Measurements from ENCODE around the gene ASPDH. TPM values are rescaled to one million over a fixed set of nuclear protein-coding genes. Genes with fewer than 3 reads are reported as not detected.

The ASPDH gene
- total and polyA plus RNA-seq, 2 of the 4 experiments (the other 2 are of a cell fraction): not detected

DNA sequence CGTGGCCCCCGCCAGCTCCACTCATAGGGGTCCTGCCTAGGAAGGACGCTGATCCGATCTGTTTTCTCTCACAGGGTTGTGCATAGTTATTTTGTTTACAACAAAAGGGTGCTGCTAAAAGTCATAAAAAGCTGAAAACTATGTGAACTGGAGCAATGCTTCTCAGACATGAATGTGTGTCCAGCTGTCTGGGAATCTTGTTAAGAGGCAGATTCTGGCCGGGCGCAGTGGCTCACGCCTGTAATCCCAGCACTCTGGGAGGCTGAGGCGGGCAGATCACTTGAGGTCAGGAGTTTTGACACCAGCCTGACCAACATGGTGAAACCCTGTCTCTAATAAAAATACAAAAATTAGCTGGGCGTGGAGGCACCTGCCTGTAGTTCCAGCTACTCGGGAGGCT is 45.9 kb upstream of the ASPDH start:
- intact Hi-C loops (cut with micrococcal nuclease): no loop called here
- Histone ChIP-seq H4K8ac (ENCODE audit: low read depth in 2 of 2, low read length in 2 of 2) (no peak overlapping the region), H3K4ac (ENCODE audit: low read depth, low read length) (no peak overlapping the region), H2BK120ac (ENCODE audit: low read depth, low read length) (no peak overlapping the region), H3K9me1 (ENCODE audit: insufficient read depth, low read length) (no peaks in the 10 kb centered on the region; the same call in 1 of the 2 replicates), H3K23ac (ENCODE audit: low read depth, low read length) (no peak overlapping the region), H3K27ac (ENCODE audit: insufficient read depth, low read length) (no peak overlapping the region), H3K4me3 (ENCODE audit: insufficient read depth, low read depth, low read length) (no peak overlapping the region), H3K56ac (ENCODE audit: extremely low read depth, insufficient read depth, low read length) (no peak overlapping the region), H3K4me2 (ENCODE audit: low read depth, low read length) (no peak overlapping the region), H3K36me3 (ENCODE audit: control insufficient read depth, insufficient read depth, low read length) (no peaks in the 10 kb centered on the region), H2BK5ac (ENCODE audit: low read depth, low read length, poor library complexity, severe bottlenecking) (no peak overlapping the region), H2AK5ac (ENCODE audit: low read depth, low read length) (no peak overlapping the region), H3K27me3 (ENCODE audit: control insufficient read depth, insufficient read depth, low read length) (peaks cover 25% of the 10 kb centered on the region), H3K79me1 (ENCODE audit: low read depth in 1 of 2, low read length in 2 of 2) (no peaks in the 10 kb centered on the region), H3K4me1 (ENCODE audit: control insufficient read depth, insufficient read depth, low read length) (no peaks in the 10 kb centered on the region), H3K9me3 (ENCODE audit: control insufficient read depth, insufficient read depth, low read length) (no peaks in the 10 kb centered on the region), H3K14ac (replicated peaks; ENCODE audit: low read depth, low read length) (no peak overlapping the region), H3K18ac (ENCODE audit: low read depth, low read length) (no peak overlapping the region), H2AFZ (replicated peaks; ENCODE audit: low read length, poor library complexity) (no peak overlapping the region), H2BK20ac (ENCODE audit: low read depth, low read length) (no peak overlapping the region), H3K9ac (ENCODE audit: low read depth, low read length) (no peak overlapping the region), H4K91ac (ENCODE audit: insufficient read depth, low read depth, low read length) (no peak overlapping the region), H2AK9ac (replicated peaks; ENCODE audit: low read depth, low read length, poor library complexity) (no peak overlapping the region), H4K20me1 (ENCODE audit: insufficient read depth, low read length) (no peaks in the 10 kb centered on the region), H4K5ac (ENCODE audit: low read depth, low read length) (no peak overlapping the region), H2BK15ac (ENCODE audit: low read depth, low read length) (no peak overlapping the region)
- BruUV-seq (replicated peaks): no TSS peak
- DNase-seq: no peak
- no peak for ATAC-seq (ENCODE audit: low read depth)
- ChIA-PET POLR2A (ENCODE audit: unreplicated experiment) (no interaction called here), CTCF (no interaction called here)
- in situ Hi-C loops (cut with MboI; ENCODE audit: low sequenced_read_pairs): no loop called here
- dilution Hi-C loops (cut with HindIII; ENCODE audit: low sequenced_read_pairs, unreplicated experiment): no loop called here
- TF ChIP-seq RAD21 (IDR thresholded peaks at IDR 0.05; ENCODE audit: low read length): no peak
- TF ChIP-seq FOS (IDR thresholded peaks at IDR 0.05; ENCODE audit: low read depth, low read length): no peak
- TF ChIP-seq MXI1 (IDR thresholded peaks at IDR 0.05; ENCODE audit: borderline replicate concordance, low read depth, low read length): no peak
- TF ChIP-seq POLR2A (IDR thresholded peaks at IDR 0.05; ENCODE audit: low read depth, low read length): no peak
- TF ChIP-seq CEBPB (IDR thresholded peaks at IDR 0.05; ENCODE audit: low read depth, low read length): no peak
- no peak for TF ChIP-seq BHLHE40 (IDR thresholded peaks at IDR 0.05; ENCODE audit: low read depth, low read length)
- TF ChIP-seq USF2 (IDR thresholded peaks at IDR 0.05; ENCODE audit: low read depth, low read length): no peak
- no peak for TF ChIP-seq RCOR1 (IDR thresholded peaks at IDR 0.05; ENCODE audit: insufficient replicate concordance, low read length)
- no peak for TF ChIP-seq MAZ (IDR thresholded peaks at IDR 0.05; ENCODE audit: borderline replicate concordance, low read depth, low read length)
- TF ChIP-seq SMC3 (IDR thresholded peaks at IDR 0.05; ENCODE audit: low read depth, low read length): no peak
- no peak for TF ChIP-seq MAFK (IDR thresholded peaks at IDR 0.05; ENCODE audit: low read depth, low read length)
- TF ChIP-seq, protein P1, sequence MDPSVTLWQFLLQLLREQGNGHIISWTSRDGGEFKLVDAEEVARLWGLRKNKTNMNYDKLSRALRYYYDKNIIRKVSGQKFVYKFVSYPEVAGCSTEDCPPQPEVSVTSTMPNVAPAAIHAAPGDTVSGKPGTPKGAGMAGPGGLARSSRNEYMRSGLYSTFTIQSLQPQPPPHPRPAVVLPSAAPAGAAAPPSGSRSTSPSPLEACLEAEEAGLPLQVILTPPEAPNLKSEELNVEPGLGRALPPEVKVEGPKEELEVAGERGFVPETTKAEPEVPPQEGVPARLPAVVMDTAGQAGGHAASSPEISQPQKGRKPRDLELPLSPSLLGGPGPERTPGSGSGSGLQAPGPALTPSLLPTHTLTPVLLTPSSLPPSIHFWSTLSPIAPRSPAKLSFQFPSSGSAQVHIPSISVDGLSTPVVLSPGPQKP (IDR thresholded peaks at IDR 0.05; ENCODE audit: borderline replicate concordance, low read depth, low read length): no peak
- TF ChIP-seq CHD1 (IDR thresholded peaks at IDR 0.05; ENCODE audit: low read depth, low read length): no peak
- TF ChIP-seq RFX5 (IDR thresholded peaks at IDR 0.05; ENCODE audit: low read depth, low read length): no peak
- TF ChIP-seq, protein P2, sequence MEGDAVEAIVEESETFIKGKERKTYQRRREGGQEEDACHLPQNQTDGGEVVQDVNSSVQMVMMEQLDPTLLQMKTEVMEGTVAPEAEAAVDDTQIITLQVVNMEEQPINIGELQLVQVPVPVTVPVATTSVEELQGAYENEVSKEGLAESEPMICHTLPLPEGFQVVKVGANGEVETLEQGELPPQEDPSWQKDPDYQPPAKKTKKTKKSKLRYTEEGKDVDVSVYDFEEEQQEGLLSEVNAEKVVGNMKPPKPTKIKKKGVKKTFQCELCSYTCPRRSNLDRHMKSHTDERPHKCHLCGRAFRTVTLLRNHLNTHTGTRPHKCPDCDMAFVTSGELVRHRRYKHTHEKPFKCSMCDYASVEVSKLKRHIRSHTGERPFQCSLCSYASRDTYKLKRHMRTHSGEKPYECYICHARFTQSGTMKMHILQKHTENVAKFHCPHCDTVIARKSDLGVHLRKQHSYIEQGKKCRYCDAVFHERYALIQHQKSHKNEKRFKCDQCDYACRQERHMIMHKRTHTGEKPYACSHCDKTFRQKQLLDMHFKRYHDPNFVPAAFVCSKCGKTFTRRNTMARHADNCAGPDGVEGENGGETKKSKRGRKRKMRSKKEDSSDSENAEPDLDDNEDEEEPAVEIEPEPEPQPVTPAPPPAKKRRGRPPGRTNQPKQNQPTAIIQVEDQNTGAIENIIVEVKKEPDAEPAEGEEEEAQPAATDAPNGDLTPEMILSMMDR (conservative IDR thresholded peaks at IDR 0.05; ENCODE audit: low read depth, low read length): no peak
- TF ChIP-seq NFE2L2 (IDR thresholded peaks at IDR 0.05; ENCODE audit: low read depth, low read length): no peak
- WGBS, 2 experiments (ENCODE audit: extremely low coverage in 2 of 2, insufficient read length in 1 of 2): 27% methylated on average over 2 of the region's 10 CpGs; no CpG with 5 or more reads in 1 of the 2 experiments
